Osteoblast (primary cell): ENCODE measurements around the gene VRK3. TPM values are rescaled to one million over a fixed set of nuclear protein-coding genes. Genes with fewer than 3 reads are reported as not detected.
"Not testable (repeated sequence)": the region's sequence is repeated elsewhere in the genome, so short reads cannot be mapped to it uniquely, and the experiment has no call there.

Experiments
- DNase-seq: peaks from one replicate; pipeline ENCODE4 v3.0.0; 2011; ENCODE audit warnings: low spot score, mixed read lengths; ENCODE audit not compliant: insufficient read length; ENCODE audit errors: missing footprints
- H2AFZ ChIP-seq: 2 replicates; pipeline ENCODE4 v1.6.0; 2011; ENCODE audit warnings: mild to moderate bottlenecking, low read length
- H3K27ac ChIP-seq: 2 replicates; pipeline ENCODE4 v1.5.1; 2011; ENCODE audit warnings: mild to moderate bottlenecking, low read depth, low read length, moderate library complexity
- H3K27me3 ChIP-seq: 2 replicates; pipeline ENCODE4 v1.6.0; 2012; ENCODE audit warnings: mild to moderate bottlenecking, control low read depth, inconsistent platforms, low read length, moderate library complexity; ENCODE audit not compliant: insufficient read depth
- H3K36me3 ChIP-seq: 2 replicates; pipeline ENCODE4 v1.5.1; 2011; ENCODE audit warnings: mild to moderate bottlenecking, low read length, control low read depth, moderate library complexity; ENCODE audit not compliant: insufficient read depth
- H3K4me1 ChIP-seq: 2 replicates; pipeline ENCODE4 v1.5.1; 2011; ENCODE audit warnings: mild to moderate bottlenecking, low read length, control low read depth, moderate library complexity; ENCODE audit not compliant: insufficient read depth
- H3K4me2 ChIP-seq: 2 replicates; pipeline ENCODE4 v1.6.0; 2011; ENCODE audit warnings: mild to moderate bottlenecking, low read length; ENCODE audit not compliant: insufficient read depth
- H3K4me3 ChIP-seq: fragments of 200-600 bp; sonication (generic); 3 replicates; pipeline ENCODE4 v1.5.1; 2012; ENCODE audit warnings: mild to moderate bottlenecking, low read length, inconsistent platforms; ENCODE audit not compliant: insufficient read depth
- H3K79me2 ChIP-seq: 2 replicates; pipeline ENCODE4 v1.6.0; 2012; ENCODE audit warnings: mild to moderate bottlenecking, low read length, control low read depth, inconsistent platforms; ENCODE audit not compliant: insufficient read depth
- H3K9me3 ChIP-seq: 2 replicates; pipeline ENCODE4 v1.5.1; 2011; ENCODE audit warnings: low read depth, low read length, control low read depth
- H4K20me1 ChIP-seq: 2 replicates; pipeline ENCODE4 v1.6.0; 2012; ENCODE audit warnings: mild to moderate bottlenecking, low read length, control low read depth; ENCODE audit not compliant: insufficient read depth
- CTCF ChIP-seq: IDR thresholded peaks from 2 replicates; pipeline ENCODE4 v1.5.1; 2011; ENCODE audit warnings: mild to moderate bottlenecking, low read depth, low read length, moderate library complexity; ENCODE audit errors: extremely low read depth
- total RNA-seq: library from RNA; depleted of rRNA; stranded (reverse); fragments of >200 nt; gene quantifications from 2 replicates; pipeline ENCODE4 v1.2.3, GENCODE V29; 2012

Gene VRK3
- total RNA-seq, 1 donor: 24.2 TPM

DNA sequence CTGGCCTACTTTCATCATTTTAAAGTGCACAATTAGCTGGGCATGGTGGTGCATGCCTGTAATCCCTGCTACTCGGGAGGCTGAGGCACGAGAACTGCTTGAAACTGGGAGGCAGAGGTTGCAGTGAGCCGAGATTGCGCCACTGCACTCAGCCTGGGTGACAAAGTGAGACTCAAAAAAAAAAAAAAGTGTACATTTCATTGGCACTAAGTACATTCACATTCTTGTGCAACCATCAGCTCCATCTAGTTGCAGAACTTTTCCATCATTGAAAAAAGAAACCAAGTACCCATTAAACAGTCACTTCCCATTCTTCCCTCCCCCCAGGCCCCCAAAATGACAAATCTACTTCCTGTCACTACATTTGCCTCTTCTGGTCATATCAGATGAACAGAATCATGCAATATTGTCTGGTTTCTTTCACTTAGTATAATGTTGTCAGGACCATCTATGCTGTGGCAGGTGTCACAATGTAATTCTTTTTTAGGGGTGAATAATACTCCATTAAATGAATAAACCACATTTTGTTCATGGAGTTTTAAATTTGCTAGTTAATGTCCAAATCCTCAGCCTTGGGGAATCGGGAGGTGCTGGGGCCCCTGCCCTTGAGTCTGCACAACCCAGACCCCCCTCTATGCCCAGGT is 56.8 kb downstream of the VRK3 start:
- Histone ChIP-seq H3K4me3 (no peak overlapping the region), H2AFZ (no peak overlapping the region), H3K4me2 (no peak overlapping the region), H4K20me1 (no peaks in the 10 kb centered on the region), H3K27ac (no peak overlapping the region), H3K79me2 (no peaks in the 10 kb centered on the region), H3K36me3 (no peaks in the 10 kb centered on the region), H3K4me1 (no peaks in the 10 kb centered on the region), H3K27me3 (peaks cover 10% of the 10 kb centered on the region), H3K9me3 (no peaks in the 10 kb centered on the region)
- no peak for TF ChIP-seq CTCF
- no peak for DNase-seq

GRCh38 chr19:49960980-49961379 is 64.2 kb downstream of the VRK3 start, which contains the start of gene SIGLEC11:
TSS of gene SIGLEC11 (minus strand) at chr19:49961172. CDS start at chr19:49961081, 91 bp downstream.
- H4K20me1 ChIP-seq, DNase-seq, H2AFZ ChIP-seq, H3K79me2 ChIP-seq, H3K9me3 ChIP-seq, H3K36me3 ChIP-seq, H3K4me2 ChIP-seq, H3K4me3 ChIP-seq, H3K27ac ChIP-seq, H3K4me1 ChIP-seq: not testable (repeated sequence)
- peaks cover 18% of the 10 kb centered on the region for H3K27me3 ChIP-seq

DNA sequence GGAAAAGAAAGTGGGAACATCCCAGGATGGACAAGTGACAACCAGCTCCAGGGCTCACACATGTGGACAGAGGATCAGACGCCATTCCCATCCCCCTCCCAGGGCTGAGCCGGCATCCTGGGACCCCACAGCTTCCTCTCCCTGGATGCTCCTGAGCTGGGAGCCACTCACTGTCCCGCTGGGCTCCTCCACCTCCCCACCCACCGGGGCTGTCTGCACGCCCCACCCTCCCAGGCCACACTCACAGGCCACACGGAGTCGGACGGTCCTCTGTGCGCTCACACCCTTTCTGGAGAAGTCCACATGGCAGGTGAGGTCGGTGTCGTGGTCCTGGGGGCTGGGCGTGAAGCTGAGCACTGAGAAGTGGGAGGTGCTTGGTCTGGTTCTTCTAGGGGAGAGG is 65.3 kb downstream of the VRK3 start:
- H2AFZ ChIP-seq, DNase-seq, H3K79me2 ChIP-seq, H3K9me3 ChIP-seq, H3K4me3 ChIP-seq, H3K36me3 ChIP-seq, H3K27ac ChIP-seq, H3K4me2 ChIP-seq, H4K20me1 ChIP-seq, H3K4me1 ChIP-seq: not testable (repeated sequence)
- peaks cover 24% of the 10 kb centered on the region for H3K27me3 ChIP-seq

GRCh38 chr19:49958596-49958995 is 66.6 kb downstream of the VRK3 start:
- H3K27me3 ChIP-seq: peaks cover 37% of the 10 kb centered on the region
- not testable (repeated sequence) for H2AFZ ChIP-seq, H3K79me2 ChIP-seq, H3K4me3 ChIP-seq, H3K4me1 ChIP-seq, H3K9me3 ChIP-seq, H3K27ac ChIP-seq, H3K36me3 ChIP-seq, H4K20me1 ChIP-seq, H3K4me2 ChIP-seq, DNase-seq

DNA sequence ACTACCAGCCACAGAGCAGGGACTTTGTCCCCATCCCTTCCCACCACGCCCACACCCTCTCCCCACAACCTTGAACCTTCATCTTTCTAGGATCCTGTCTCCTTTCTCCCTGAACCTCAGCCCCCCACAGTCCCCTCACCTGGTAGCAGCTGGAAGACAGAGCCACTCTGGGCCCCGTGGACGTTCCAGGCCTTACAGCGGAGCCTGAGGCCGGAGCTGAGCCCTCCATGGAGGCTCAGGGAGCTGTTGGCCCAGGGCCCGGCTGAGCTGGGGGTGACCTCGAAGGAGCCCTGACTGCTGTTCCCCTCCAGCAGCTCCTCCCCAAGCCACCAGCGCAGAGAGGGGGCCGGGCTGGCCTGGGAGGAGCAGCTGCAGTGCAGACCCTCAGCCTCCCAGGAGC is 67.0 kb downstream of the VRK3 start:
- H3K4me2 ChIP-seq, H3K4me1 ChIP-seq, H3K36me3 ChIP-seq, H3K27ac ChIP-seq, H3K4me3 ChIP-seq, H3K9me3 ChIP-seq, DNase-seq, H2AFZ ChIP-seq, H3K79me2 ChIP-seq, H4K20me1 ChIP-seq: not testable (repeated sequence)
- peaks cover 42% of the 10 kb centered on the region for H3K27me3 ChIP-seq
